Loucy (cell line): ENCODE results near the gene VPS45.
"Not testable (repeated sequence)": the region's sequence is repeated elsewhere in the genome, so short reads cannot be mapped to it uniquely, and the experiment has no call there.

Experiments
- CTCF ChIP-seq: fragments of 200-600 bp; sonication (generic); conservative IDR thresholded peaks from 2 replicates; pipeline ENCODE4 v1.5.1; 2014; ENCODE audit warnings: mild to moderate bottlenecking, antibody characterized with exemption, low read length
- EZH2phosphoT487 ChIP-seq: fragments of 200-600 bp; IDR thresholded peaks from 2 replicates; pipeline ENCODE4 v1.6.1; 2018; ENCODE audit warnings: antibody characterized with exemption, mild to moderate bottlenecking, moderate library complexity, borderline replicate concordance

DNA sequence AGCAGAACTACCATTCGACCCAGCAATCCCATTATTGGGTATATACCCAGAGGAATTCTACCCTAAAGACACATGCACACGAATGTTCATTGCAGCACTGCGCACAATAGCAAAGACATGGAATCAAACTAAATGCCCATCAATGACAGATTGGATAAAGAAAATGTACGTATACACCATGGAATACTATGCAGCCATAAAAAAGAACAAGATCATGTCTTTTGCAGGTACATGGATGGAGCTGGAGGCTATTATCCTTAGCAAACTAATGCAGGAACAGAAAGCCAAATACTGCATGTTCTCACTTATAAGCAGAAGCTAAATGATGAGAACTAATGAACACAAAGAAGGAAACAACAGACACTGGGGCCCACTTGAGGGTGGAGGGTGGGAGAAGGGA is 12.1 kb upstream of the VPS45 start:
- TF ChIP-seq CTCF, EZH2phosphoT487: not testable (repeated sequence)
